ENCODE results near the gene PIK3C2A.

GRCh38 chr11:17229481-17230152 lies 21.8 kb upstream of the PIK3C2A start:
- no peak for TF ChIP-seq CTCF (IDR thresholded peaks at IDR 0.05)
- no peak for TF ChIP-seq POLR2A (IDR thresholded peaks at IDR 0.05)
- TF ChIP-seq EP300 (IDR thresholded peaks at IDR 0.05) = no peak
